H9 (cell line): ENCODE results near the gene ZBTB17. TPM values are rescaled to one million over a fixed set of nuclear protein-coding genes. Genes with fewer than 3 reads are reported as not detected.

Source experiments
- DNase-seq: peaks from one replicate; pipeline ENCODE4 v3.0.0-alpha.2; 2017
- H2AFZ ChIP-seq: one replicate; pipeline ENCODE4 v1.6.1; 2013; ENCODE audit warnings: mild to moderate bottlenecking, low read length, control low read depth, moderate library complexity
- H2AK5ac ChIP-seq: 2 replicates; pipeline ENCODE4 v1.6.1; 2013; ENCODE audit warnings: low read length, control low read depth, mixed read lengths; ENCODE audit not compliant: insufficient read length
- H2BK120ac ChIP-seq: one replicate; pipeline ENCODE4 v1.6.1; 2013; ENCODE audit warnings: low read depth, mild to moderate bottlenecking, low read length, control low read depth, inconsistent platforms; ENCODE audit not compliant: poor library complexity, severe bottlenecking
- H2BK12ac ChIP-seq: 2 replicates; pipeline ENCODE4 v1.6.1; 2013; ENCODE audit warnings: low read length, control low read depth, mixed read lengths, low read depth; ENCODE audit not compliant: insufficient read length
- H2BK15ac ChIP-seq: 2 replicates; pipeline ENCODE4 v1.6.1; 2013; ENCODE audit warnings: low read depth, low read length, control low read depth
- H2BK20ac ChIP-seq: one replicate; pipeline ENCODE4 v1.6.1; 2013; ENCODE audit warnings: low read depth, mild to moderate bottlenecking, low read length, control low read depth, inconsistent platforms; ENCODE audit not compliant: poor library complexity, severe bottlenecking
- H2BK5ac ChIP-seq: 2 replicates; pipeline ENCODE4 v1.6.1; 2013; ENCODE audit warnings: low read length, control low read depth, mixed read lengths; ENCODE audit not compliant: insufficient read length
- H3K14ac ChIP-seq: 2 replicates; pipeline ENCODE4 v1.6.1; 2013; ENCODE audit warnings: low read length, control low read depth; ENCODE audit not compliant: insufficient read depth
- H3K18ac ChIP-seq: 2 replicates; pipeline ENCODE4 v1.6.1; 2013; ENCODE audit warnings: low read depth, mild to moderate bottlenecking, mixed read lengths, low read length, control low read depth; ENCODE audit not compliant: insufficient read length
- H3K23ac ChIP-seq: 2 replicates; pipeline ENCODE4 v1.6.1; 2013; ENCODE audit warnings: low read length, control low read depth, mixed read lengths, low read depth; ENCODE audit not compliant: insufficient read length
- H3K23me2 ChIP-seq: 2 replicates; pipeline ENCODE4 v1.6.1; 2013; ENCODE audit warnings: low read depth, mild to moderate bottlenecking, mixed read lengths, low read length, control low read depth; ENCODE audit not compliant: insufficient read length, poor library complexity, severe bottlenecking
- H3K27ac ChIP-seq: 2 replicates; pipeline ENCODE4 v1.5.1; 2013; ENCODE audit warnings: low read length, control low read depth, mixed read lengths, low read depth; ENCODE audit not compliant: insufficient read length
- H3K27me3 ChIP-seq: 2 replicates; pipeline ENCODE4 v1.6.1; 2013; ENCODE audit warnings: low read length, control low read depth, inconsistent platforms; ENCODE audit not compliant: insufficient read depth
- H3K4ac ChIP-seq: 2 replicates; pipeline ENCODE4 v1.6.1; 2013; ENCODE audit warnings: low read depth, mild to moderate bottlenecking, control low read depth, inconsistent platforms, low read length, moderate library complexity
- H3K4me1 ChIP-seq: 2 replicates; pipeline ENCODE4 v1.6.1; 2013; ENCODE audit warnings: low read length, control low read depth, inconsistent platforms; ENCODE audit not compliant: insufficient read depth
- H3K4me2 ChIP-seq: 2 replicates; pipeline ENCODE4 v1.6.1; 2013; ENCODE audit warnings: low read length, control low read depth, mixed read lengths; ENCODE audit not compliant: insufficient read length, insufficient read depth
- H3K56ac ChIP-seq: 2 replicates; pipeline ENCODE4 v1.6.1; 2013; ENCODE audit warnings: low read depth, mild to moderate bottlenecking, mixed read lengths, low read length, control low read depth; ENCODE audit not compliant: insufficient read length
- H3K79me1 ChIP-seq: 2 replicates; pipeline ENCODE4 v1.6.1; 2013; ENCODE audit warnings: low read depth, mild to moderate bottlenecking, moderate library complexity, low read length, control low read depth, inconsistent platforms; ENCODE audit not compliant: insufficient read depth, poor library complexity, severe bottlenecking
- H3K79me2 ChIP-seq: 2 replicates; pipeline ENCODE4 v1.6.1; 2013; ENCODE audit warnings: low read length, control low read depth, inconsistent platforms; ENCODE audit not compliant: insufficient read depth
- H3K9ac ChIP-seq: 2 replicates; pipeline ENCODE4 v1.6.1; 2013; ENCODE audit warnings: low read length, control low read depth, mixed read lengths; ENCODE audit not compliant: insufficient read length; ENCODE audit errors: extremely low read depth
- H3K9me3 ChIP-seq: one replicate; pipeline ENCODE4 v1.6.1; 2013; ENCODE audit warnings: low read depth, low read length, inconsistent platforms; ENCODE audit not compliant: control insufficient read depth
- H3T11ph ChIP-seq: one replicate; pipeline ENCODE4 v1.6.1; 2013; ENCODE audit warnings: mild to moderate bottlenecking, low read length, control low read depth, inconsistent platforms
- H4K20me1 ChIP-seq: one replicate; pipeline ENCODE4 v1.6.1; 2013; ENCODE audit not compliant: control insufficient read depth, insufficient read length, insufficient read depth
- H4K5ac ChIP-seq: 2 replicates; pipeline ENCODE4 v1.6.1; 2013; ENCODE audit warnings: low read depth, mild to moderate bottlenecking, mixed read lengths, low read length, control low read depth; ENCODE audit not compliant: insufficient read length
- H4K8ac ChIP-seq: replicated peaks from 2 replicates; pipeline ENCODE4 v1.6.1; 2013; ENCODE audit warnings: low read length, control low read depth, mixed read lengths, low read depth; ENCODE audit not compliant: insufficient read length
- H4K91ac ChIP-seq: 2 replicates; pipeline ENCODE4 v1.6.1; 2013; ENCODE audit warnings: low read depth, mild to moderate bottlenecking, moderate library complexity, mixed read lengths, low read length, control low read depth; ENCODE audit not compliant: insufficient read length
- H3K27ac Mint-ChIP-seq, 3 experiments: 2 replicates in 2 of 3; 3 replicates in 1 of 3; pipeline ENCODE4 v1.8.0; 2020 to 2021; ENCODE audit warnings: mixed read lengths in 3 of 3, mild to moderate bottlenecking in 1 of 3, moderate library complexity in 1 of 3
- H3K27me3 Mint-ChIP-seq: 2 replicates; pipeline ENCODE4 v1.8.0; 2021; ENCODE audit warnings: low read depth, mild to moderate bottlenecking, moderate library complexity, mixed read lengths
- H3K36me3 Mint-ChIP-seq, 3 experiments: 2 replicates in 2 of 3; 3 replicates in 1 of 3; pipeline ENCODE4 v1.8.0; 2020 to 2021; ENCODE audit warnings: low read depth in 3 of 3, mixed read lengths in 3 of 3; ENCODE audit not compliant: insufficient read depth in 1 of 3
- H3K4me1 Mint-ChIP-seq, 2 experiments: 2 replicates each; pipeline ENCODE4 v1.8.0; 2020; ENCODE audit warnings: mixed read lengths in 2 of 2
- H3K4me3 Mint-ChIP-seq, 2 experiments: 2 replicates in 1 of 2; 3 replicates in 1 of 2; pipeline ENCODE4 v1.8.0; 2020 to 2021; ENCODE audit warnings: mild to moderate bottlenecking in 2 of 2, mixed read lengths in 2 of 2, moderate library complexity in 1 of 2
- H3K9me3 Mint-ChIP-seq, 2 experiments: 2 replicates in 1 of 2; 3 replicates in 1 of 2; pipeline ENCODE4 v1.8.0; 2020; ENCODE audit warnings: mild to moderate bottlenecking in 2 of 2, mixed read lengths in 2 of 2, moderate library complexity in 1 of 2
- CTCF ChIP-seq: fragments of 200-600 bp; sonication (generic); conservative IDR thresholded peaks from 3 replicates; pipeline ENCODE4 v1.8.0; 2021; ENCODE audit warnings: antibody characterized with exemption, mild to moderate bottlenecking
- WGBS: extraction: QIAGEN DNeasy Blood & Tissue Kit; methylation state at CpG from one replicate; pipeline ENCODE4 v1.1.7; 2013; ENCODE audit warnings: missing lambda C conversion rate, low lambda C conversion rate, mixed read lengths; ENCODE audit not compliant: insufficient read length; ENCODE audit errors: extremely low coverage; 5-methylcytosine and 5-hydroxymethylcytosine counted together
- total RNA-seq: library from RNA; stranded (reverse); gene quantifications from 2 replicates; pipeline ENCODE4 v1.2.1, GENCODE V29; 2021

The ZBTB17 gene
- total RNA-seq, 1 experiment from 2014 or later: 16.5 TPM

GRCh38 chr1:16023050-16023653 lies 47.3 kb upstream of the ZBTB17 start:
- no peak overlapping the region for H2BK120ac ChIP-seq
- no peak overlapping the region for H4K8ac ChIP-seq
- H2AK5ac ChIP-seq: no peak overlapping the region
- H3K27ac ChIP-seq: no peak overlapping the region
- H3K4ac ChIP-seq: no peak overlapping the region
- no peak overlapping the region for H3K4me3 Mint-ChIP-seq
- TF ChIP-seq CTCF: no peak
- H3K23me2 ChIP-seq: peaks cover 3% of the 10 kb centered on the region
- no peaks in the 10 kb centered on the region for H3K27me3 ChIP-seq
- H3K4me1 ChIP-seq: no peaks in the 10 kb centered on the region
- H3K56ac ChIP-seq: no peak overlapping the region
- no peak overlapping the region for H2BK5ac ChIP-seq
- no peak overlapping the region for H2BK15ac ChIP-seq
- no peak for DNase-seq
- H3K79me2 ChIP-seq: no peaks in the 10 kb centered on the region
- H3K23ac ChIP-seq: no peak overlapping the region
- peaks cover 10 to 23% of the 10 kb centered on the region in 2 experiments; a peak in 3 of 4 replicates for H3K4me1 Mint-ChIP-seq
- no peak overlapping the region for H2BK12ac ChIP-seq
- H4K20me1 ChIP-seq: no peaks in the 10 kb centered on the region
- H3K9me3 ChIP-seq: no peaks in the 10 kb centered on the region
- H3K27ac Mint-ChIP-seq: no peak overlapping the region
- no CpG with 5 or more reads among the region's 7 CpGs for WGBS
- H3K18ac ChIP-seq: no peak overlapping the region
- H3K79me1 ChIP-seq: no peaks in the 10 kb centered on the region
- H2AFZ ChIP-seq: no peak overlapping the region
- H4K5ac ChIP-seq: no peak overlapping the region
- no peak overlapping the region for H3K9ac ChIP-seq
- H3K36me3 Mint-ChIP-seq: no peaks in the 10 kb centered on the region
- H3T11ph ChIP-seq: no peak overlapping the region
- no peak overlapping the region; the same call in 1 of the 2 replicates for H3K14ac ChIP-seq
- peaks cover 0 to 2% of the 10 kb centered on the region in 2 experiments; a peak in 1 of 5 replicates for H3K9me3 Mint-ChIP-seq
- no peak overlapping the region for H3K4me2 ChIP-seq
- no peak overlapping the region for H4K91ac ChIP-seq
- no peak overlapping the region for H2BK20ac ChIP-seq
- H3K27me3 Mint-ChIP-seq: peaks cover 67% of the 10 kb centered on the region
